ENCODE measurements around the gene C1orf53.

Gene C1orf53

DNA sequence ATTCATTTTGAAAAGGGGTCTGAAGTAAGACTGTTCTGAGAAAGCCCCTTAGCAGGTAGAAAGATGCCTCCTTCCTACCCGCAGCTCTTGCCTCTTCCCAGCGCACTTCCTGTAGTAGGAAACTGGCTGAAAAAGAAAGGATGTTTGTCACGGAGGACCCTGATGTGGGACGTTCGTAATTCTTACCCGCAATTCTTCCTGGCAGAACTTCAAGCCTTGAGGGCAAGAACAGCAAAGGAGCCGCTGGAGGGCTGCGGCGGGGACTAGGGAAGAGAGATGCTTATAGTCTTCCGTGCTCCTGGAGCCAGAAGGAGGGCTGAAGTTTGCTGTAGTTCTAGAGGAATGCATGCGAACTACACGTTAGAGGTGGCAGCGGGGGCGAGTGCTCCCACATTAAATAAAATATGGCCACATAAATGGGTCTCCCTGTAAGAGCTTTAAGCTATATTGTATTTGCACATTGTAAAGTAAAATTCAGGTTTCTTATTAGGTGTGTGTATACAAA lies 6.3 kb downstream of the C1orf53 start:
- DNase-seq (ENCODE audit: low spot score), result no peak

DNA sequence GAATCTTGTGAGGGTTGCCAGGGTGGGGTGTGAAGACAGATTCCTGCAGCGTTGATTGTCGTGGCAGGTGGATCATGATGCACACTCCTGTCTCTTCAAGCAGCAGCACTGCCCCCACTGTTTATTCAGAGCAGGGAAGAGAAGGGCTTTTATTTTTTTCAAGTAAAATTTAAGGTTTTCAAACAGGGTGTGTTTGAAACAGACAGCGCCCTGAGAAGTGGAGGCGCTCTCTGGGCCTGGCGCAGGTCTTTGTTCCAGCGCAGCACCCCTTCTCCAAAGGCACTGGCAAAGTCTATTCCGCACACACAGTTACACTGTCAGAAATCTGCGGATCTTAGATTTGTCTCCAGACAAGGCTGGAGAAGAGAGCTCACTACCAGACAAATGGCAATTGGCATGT lies 7.0 kb downstream of the C1orf53 start:
- no peak for DNase-seq (ENCODE audit: low spot score)

DNA sequence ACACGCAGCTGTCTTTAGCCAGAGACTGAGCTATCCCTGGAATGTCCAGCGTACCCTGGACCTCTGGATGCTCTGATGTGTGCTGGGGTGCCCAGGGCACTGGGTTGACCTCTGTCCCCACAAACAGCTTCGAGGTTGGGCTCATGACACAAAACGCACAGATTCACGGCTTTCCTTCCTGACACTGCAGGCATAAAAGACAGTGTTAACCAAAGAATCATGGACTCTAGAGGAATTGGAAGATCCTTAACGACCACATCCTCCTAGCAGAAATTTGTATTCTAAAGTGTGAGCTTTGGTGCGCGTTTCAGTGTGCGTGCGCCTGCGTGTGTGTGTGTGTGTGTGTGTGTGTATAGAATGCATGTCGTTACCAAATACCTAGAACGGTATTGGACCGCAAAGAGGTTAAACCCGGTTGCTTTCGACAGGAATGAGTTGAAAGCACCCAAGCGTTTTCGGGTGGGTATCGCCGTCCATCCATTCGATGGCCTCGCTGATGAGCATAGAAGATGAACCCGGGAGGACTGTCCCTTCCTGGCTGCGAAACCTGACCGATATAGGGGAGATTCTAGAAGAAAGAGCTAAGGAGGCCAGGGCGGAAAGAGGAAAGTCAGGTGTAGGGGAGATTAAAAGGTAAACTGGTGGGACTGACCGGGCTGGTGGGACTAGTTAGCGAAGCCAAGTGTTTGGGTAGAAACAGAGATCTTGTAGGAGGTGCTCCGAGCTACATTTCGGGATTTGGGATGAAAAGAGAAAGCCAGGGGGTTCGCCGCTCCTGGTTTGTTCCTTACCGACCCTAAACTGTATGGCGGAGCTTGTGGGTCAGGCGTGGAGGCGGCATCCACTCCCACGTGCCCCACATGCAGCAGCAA lies 7.9 kb downstream of the C1orf53 start:
- no peak for DNase-seq (ENCODE audit: low spot score)

DNA sequence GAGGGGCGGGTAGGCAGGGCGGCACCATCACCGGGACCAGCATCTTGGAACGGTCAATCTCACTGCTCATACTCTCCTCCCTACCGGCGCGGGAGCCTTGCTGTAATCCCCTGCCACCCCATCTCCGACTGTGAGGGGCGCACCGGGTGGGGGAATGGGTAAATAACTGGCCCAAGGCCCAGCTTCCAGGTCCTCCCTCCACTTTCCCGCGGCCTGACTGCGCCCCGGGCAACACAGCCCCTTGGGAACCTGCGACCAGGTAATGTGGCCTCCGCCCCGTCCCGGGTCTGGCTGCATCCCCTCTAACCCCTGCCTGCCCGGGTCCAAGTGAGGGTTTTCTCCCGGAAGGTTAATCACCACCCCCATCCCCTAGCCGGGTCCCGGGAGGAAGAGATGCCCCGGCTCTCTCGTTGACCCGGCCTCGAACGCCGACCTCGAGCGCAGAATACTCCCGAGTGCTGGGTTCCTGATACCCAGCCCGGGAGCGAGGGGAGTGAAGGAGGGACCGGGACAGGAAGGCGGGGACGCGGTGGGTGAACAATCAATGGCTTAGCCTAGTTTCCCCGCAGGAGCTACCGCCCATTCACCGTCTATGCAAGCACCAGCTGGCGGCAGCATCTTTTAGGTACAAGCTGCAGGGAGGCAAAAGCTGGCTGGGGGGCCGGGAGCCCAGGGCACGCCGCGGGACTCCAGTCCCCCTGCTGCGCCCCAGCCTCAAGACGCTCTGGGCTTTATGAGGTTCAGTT lies 8.9 kb downstream of the C1orf53 start:
- DNase-seq (ENCODE audit: low spot score), result no peak

DNA sequence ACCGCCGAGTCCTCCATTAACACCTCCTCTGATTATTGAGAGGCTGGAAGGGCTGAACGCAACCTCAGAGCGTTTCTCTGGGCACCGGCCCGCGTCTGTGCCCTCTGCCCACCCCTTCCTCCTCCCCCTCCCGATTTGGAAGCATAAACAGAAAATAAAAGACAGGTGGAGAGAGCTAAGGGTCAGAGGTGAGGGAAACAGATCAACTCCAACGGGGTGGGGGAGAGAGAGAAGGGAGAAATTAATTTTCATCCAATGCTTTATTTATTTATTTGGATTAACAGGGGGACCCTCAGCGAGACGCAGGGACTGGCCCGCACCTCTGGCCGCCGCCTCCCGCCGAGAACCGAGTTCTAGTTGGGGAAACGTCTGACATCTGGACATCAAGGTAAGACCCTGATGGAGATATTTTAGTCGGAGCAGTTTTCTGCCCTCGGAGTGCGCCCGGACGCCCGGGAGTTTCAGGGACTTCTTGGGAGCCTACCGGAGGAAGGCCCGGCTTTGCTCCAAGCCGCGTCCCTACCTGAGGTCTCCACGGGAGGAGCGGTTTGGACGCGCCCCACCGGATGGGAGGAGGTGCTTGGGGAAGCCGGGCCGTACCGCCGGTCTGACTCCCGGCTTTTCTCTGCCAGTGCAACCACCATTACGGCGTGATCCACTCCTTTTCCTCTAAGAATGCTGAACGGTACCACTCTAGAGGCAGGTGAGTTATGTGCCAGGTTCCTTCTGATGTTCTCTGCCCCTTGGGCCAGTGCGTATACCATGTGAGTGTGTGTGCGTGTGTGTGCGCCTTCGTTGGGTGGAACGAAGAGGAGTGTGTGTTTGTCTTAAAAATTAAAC lies 9.6 kb downstream of the C1orf53 start:
- DNase-seq (ENCODE audit: low spot score), result no peak

DNA sequence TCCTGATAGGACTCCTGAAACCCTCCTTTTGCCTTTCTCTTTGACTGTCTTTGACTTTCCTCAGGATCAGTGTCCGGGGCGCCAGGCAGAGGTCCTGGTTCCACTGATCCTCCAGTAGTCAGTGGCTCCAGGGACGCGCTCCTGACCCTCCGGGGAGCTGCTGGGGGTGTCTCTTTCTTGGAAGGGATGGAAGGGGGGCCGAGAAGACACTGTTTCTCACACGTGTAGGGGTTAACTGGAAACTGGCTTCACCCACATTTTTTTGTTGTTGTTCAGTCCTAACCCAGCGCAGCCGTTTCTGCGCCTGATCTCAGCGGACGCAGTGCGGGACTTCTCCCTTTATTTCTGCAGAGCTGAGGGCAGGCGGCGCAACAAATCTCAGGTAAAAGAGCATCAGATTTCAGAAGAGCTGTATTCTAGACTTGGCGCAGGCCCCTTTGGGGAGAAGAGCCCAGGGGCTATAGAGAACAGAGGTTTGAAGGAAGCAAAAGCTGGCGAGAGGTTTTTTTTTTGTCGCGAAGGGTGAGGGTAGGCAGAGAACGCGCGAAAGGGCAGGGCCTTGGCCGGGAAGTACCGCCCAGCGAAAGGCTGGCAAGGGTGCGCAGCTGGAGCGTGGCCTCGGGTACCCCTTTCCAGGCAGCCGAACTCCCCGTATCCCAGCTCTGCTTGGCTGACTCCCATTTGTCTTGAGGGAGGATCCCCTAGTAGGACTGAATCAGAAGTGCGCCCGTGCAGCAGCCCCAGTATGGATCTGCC lies 10.5 kb downstream of the C1orf53 start:
- no peak for DNase-seq (ENCODE audit: low spot score)

DNA sequence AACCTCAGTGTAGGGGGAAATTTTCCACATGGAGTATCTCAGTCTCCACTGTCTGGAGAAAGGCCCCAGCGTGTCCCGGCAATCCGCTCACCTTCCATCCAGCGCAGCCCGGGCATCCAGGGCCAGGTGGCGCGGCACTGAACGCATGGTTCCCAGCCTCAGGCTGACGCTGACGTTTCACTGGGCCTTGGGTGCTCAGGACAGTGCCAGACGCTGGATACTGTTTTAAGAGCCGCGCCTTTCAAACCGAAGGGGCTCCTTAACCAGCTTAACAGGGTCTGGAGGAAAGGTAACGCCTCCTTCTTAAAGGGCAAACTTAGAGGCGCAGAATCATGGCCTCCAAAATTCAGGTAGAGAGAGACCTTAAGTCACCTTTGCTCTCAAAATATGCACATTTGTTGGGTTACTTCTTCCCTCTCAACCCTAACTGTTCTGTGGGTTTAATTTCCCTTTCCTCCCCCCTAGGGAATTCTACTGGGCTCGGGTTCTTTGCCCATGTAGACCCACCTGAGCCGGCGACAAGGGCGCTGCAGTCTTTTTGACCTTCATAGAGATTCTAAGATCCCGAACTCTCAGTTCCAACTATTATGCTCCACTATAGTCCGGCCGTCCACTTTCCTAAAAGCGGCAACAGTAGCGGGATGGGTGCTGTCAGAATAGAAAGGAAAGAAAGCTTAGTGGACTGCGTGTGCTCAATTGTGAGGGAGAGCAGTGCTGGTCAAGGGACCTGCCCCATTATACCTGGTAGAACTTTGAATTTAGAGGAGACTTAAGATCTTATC lies 11.3 kb downstream of the C1orf53 start:
- DNase-seq (ENCODE audit: low spot score), result no peak

DNA sequence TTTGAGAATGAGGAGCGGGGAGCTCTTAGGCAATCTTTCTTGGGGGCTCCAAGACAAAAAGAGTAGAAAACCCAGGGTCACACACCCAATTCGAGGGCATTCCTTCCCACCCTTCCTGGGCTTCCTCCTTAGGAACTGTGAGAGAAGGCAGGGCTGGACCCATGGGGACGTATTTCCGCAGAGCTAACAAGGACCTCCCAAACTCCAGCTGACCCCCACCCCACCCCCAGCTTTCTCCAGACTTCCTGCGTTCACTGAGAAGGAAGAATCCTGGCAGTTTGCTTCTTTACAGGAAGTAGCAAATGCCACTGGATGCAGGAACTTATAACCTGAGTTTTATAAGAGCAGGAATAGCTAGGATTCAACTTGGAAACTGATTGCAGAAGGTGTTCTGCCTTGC lies 12.1 kb downstream of the C1orf53 start:
- no peak for DNase-seq (ENCODE audit: low spot score)

DNA sequence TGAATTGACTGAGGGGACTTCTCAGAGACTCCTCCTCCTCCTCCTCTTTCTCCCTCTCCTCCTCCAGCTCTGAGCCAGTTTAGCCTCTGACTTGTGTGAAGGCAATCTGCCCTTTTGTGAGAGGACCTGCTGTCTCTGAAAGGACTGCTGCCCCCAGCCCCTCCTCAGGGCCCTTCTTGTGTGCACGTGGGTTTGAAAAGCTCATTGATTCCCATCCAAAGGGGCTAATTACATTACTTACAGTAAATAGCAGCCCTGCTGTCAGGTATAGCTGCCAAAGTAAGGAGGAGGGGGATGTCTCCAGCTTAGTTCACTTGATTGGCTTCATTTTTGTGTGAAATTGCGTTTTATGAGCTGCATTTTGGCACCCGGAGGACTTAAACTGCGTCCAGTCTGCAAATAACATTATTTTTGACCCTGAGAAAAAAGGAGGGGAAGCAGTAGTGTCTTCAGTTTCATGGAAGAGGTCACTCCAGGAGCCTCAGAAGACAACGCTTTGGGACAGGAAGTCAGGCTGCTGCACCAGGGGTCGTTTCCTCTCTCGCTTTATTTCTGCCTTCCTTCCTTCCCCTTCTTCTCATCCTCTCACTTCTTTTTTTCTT lies 12.9 kb downstream of the C1orf53 start:
- DNase-seq (ENCODE audit: low spot score), result no peak

DNA sequence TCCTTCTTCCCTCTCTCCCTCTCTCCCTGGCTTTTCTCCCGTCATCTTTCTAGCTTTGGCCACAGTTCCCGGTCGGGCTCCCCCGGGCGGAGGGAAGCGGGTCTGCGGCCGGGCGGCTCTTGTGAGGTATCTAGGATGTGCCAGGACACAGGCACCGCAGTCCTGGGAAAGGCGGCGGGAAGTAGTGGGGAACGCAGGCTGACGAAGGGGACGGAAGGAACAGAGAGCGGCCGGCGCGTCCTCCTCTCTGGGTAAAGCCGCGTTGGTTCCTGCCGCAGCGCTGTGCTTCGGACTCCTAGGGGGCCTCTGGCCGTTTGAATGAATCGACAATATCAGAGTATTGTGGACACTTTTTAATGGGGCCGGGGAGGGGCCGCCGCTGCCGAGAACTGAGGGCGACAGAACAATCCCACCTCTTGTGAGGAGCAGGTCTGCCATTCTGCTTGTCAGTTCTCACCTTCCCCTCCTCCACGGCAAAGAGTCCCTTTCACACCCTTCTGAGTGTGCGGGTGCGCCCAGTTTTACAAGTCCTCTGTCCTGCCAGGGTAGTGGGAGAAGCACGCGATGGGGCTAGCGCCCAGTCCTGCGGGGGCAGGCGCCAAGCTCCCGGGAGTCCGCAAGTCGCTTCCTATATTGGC lies 13.6 kb downstream of the C1orf53 start:
- DNase-seq (ENCODE audit: low spot score), result peak; percentile 45

DNA sequence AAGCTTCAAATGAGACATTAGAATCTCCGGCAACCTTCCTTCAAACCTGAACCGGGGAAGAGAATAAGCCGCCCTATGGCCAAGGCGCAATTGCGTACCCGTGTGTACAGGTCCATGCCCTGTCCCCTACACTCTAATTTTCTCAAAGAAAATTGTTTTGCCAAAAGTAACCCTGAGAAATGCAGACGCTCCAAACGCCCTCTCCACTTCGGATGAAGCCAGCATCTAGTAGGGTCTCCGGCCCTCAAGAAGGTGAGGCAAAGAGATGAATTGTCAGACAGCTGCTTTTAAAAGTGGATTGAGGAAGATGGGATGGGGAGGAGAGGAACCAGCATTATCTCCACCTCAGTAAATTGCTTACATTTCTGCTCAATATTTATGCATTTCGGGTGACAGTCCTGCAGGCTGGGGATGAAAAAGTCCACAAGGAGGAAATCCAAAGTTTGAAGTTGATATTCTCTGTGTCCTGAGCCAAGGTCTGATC lies 14.1 kb downstream of the C1orf53 start:
- no peak for DNase-seq (ENCODE audit: low spot score)

DNA sequence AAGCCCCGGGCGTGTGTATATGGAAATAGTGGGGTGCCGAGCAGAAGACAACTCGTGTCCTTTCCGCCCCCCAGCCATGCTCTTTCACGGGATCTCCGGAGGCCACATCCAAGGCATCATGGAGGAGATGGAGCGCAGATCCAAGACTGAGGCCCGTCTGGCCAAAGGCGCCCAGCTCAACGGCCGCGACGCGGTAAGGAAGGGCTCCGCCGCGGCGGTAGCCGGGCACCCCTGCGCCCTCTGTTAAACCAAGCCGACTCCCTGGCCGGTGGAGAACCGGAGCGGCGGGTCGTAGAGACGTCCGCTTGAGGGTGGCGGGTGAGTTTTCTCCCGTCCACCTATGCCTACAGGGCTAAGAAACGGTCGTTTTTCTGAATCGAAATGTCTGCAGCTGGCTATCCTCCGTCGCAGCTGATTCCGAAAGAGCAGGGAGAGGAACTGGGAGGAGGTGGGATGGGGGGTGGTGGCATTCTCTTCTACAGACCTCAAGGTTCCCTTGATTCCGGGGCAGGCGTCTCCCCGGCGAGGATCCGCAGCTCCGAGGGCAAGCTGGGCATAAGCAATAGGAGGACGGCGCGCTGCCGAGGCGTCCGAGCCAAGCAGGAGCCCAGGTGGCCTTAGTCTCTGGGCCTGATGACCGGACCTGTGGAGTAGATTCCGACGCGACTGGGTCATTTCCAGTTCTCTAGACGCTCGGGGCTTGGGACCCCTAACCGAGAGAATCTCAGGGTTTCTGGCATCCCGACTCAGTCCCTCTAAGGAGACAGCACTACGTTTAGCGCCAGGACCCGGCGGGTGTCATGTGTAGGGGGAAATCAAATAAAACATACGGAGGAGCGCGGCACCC lies 15.6 kb downstream of the C1orf53 start:
- no peak for DNase-seq (ENCODE audit: low spot score)

DNA sequence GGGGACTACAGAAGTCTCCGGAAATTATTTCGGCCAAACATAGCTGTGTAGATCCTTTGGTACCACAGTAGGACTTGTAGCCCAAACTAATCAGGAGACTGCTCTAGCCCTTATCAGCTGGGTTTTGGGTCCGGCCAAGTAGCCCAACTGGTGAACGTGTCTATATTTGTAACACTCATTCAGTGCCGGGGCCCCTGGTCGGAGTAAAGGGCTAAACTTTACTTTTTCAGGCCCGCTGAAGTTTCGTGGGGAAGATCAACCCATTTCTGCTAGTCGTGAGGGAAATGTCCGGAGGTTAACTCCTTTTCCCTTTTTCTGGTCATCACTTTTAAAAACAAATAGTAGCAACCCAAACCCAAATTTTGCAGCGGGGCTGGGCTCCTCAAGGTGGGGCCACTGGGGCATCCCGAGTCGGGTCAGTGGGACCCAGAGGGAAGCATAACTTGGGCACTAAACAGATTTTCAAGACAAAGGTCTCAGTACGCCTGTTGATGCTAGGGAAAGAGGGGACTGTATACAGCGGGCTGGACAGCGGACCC lies 16.4 kb downstream of the C1orf53 start:
- no peak for DNase-seq (ENCODE audit: low spot score)

DNA sequence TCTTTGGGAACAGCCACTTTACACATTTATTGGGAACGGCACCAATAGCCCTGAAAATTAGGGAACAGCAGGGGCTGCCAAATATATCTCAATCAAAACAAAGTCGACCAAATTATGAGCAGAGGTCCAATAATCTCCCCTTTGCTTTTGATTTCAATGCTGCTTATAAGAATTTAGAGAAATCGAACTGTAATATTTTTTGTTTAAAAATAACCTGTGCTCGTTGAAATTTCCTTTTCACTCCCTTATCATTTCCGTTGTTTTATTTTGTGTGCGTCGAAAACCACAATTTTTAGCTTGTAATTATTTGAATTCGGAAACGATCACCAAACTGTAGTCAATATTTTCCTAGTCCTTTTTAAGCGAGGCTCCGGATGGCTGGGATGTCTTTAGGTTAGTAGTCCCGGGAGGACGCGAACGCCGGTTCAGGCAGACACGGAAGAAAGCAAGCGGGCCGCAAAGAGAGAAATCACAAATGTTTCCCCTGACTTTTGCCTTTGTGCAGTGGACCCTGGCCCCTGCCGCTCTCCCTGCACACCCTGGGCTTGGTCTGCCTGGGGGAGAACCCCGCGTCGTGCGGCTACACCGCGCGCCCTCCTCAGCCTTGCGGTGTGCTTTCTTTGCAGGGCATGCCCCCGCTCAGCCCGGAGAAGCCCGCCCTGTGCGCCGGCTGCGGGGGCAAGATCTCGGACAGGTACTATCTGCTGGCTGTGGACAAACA lies 17.1 kb downstream of the C1orf53 start:
- no peak for DNase-seq (ENCODE audit: low spot score)

DNA sequence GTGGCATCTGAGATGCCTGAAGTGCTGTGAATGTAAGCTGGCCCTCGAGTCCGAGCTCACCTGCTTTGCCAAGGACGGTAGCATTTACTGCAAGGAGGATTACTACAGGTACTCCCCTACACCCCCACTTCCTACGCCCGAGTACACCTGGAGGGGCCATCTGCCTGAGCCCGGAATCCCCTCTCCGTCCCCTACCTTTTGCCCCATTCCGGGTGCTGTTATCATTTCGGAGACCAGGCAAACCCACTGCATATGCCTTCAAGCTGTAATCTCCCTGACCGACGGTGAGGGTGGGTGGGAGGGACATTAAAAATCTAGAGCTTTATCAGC lies 17.6 kb downstream of the C1orf53 start:
- DNase-seq (ENCODE audit: low spot score), result no peak

DNA sequence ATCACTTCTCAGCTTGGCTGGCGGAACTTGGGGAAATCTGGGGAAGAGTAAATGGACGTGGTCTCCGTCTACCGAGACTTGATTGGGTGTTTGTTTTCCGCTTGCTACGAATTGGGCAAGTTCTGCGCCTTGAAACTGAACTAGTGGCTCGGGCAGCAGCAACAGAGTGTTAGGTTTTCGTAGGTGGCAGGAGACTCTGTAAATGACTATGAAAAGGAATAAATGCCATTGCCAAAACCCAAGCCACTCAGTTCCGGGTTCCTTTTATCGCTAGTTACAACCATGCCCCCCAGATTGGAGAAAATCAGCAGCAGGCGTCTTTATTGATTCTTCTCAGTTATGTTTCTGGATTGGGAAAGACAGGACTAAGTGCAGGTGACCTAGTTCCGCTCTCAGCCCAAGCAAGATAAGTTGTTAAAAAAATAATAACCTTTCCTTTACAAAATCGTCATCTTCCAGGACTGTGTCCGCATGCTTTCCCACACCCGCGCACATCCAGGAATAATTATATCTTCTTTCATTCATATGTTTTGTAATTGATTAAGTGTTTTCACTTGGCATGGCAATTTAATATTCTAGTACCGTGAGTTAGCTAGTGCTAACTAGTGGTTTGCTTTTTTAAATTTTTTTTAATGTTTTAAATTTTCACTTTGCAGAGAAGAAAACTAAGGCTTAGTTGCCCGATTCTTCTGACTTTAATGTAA lies 18.1 kb downstream of the C1orf53 start:
- DNase-seq (ENCODE audit: low spot score), result no peak
